Measurements from ENCODE around the gene ZNF615.
"Not testable (repeated sequence)": the region's sequence is repeated elsewhere in the genome, so short reads cannot be mapped to it uniquely, and the experiment has no call there.

ZNF615 gene

DNA sequence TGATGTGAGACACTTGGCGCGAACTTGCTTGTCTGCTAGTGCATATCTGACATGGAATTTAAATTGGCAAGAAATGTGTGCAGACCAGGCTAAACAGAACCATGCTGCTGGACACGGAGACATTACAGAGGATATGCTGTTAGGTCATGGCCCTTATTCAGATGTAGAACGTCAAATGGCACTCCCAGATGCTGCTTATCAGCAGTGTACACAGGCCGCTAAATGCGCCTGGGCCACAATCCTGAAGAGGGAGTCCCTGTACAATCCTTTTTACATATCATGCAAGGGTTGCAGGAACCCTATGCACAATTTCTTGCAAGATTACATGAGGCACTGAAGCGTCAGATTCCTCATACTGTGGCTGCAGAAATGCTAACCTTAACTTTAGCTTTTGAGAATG is 30.7 kb downstream of the ZNF615 start:
- TF ChIP-seq, protein P1, sequence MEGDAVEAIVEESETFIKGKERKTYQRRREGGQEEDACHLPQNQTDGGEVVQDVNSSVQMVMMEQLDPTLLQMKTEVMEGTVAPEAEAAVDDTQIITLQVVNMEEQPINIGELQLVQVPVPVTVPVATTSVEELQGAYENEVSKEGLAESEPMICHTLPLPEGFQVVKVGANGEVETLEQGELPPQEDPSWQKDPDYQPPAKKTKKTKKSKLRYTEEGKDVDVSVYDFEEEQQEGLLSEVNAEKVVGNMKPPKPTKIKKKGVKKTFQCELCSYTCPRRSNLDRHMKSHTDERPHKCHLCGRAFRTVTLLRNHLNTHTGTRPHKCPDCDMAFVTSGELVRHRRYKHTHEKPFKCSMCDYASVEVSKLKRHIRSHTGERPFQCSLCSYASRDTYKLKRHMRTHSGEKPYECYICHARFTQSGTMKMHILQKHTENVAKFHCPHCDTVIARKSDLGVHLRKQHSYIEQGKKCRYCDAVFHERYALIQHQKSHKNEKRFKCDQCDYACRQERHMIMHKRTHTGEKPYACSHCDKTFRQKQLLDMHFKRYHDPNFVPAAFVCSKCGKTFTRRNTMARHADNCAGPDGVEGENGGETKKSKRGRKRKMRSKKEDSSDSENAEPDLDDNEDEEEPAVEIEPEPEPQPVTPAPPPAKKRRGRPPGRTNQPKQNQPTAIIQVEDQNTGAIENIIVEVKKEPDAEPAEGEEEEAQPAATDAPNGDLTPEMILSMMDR (IDR thresholded peaks at IDR 0.05; ENCODE audit: low read depth, low read length, missing control alignments), result no peak
- no peak overlapping the region for H3K4me3 ChIP-seq (replicated peaks; ENCODE audit: low read depth, low read length)
- DNase-seq (ENCODE audit: extremely low read depth, low read depth), result no peak

DNA sequence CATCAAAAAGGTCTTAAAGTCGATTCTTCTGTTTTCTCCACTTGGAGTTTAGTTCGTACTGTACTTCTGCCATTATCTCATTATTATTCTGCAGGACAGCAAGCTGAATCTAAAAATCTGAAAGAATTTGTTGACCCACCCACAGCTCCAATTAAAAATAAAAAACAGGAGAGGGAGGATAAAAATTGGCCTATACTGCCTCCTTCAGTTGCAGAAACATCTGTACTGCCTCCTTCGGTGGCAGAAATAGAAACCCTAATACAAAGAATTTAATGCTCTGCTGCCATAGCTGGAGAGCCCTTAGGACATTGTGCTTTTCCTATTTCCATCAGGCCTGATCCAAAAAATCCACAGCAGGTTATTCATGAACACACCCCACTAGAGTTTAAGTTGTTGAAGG is 31.2 kb downstream of the ZNF615 start:
- no peak for DNase-seq (ENCODE audit: extremely low read depth, low read depth)
- TF ChIP-seq, protein P1 (IDR thresholded peaks at IDR 0.05; ENCODE audit: low read depth, low read length, missing control alignments), result no peak
- H3K4me3 ChIP-seq (replicated peaks; ENCODE audit: low read depth, low read length), result no peak overlapping the region

DNA sequence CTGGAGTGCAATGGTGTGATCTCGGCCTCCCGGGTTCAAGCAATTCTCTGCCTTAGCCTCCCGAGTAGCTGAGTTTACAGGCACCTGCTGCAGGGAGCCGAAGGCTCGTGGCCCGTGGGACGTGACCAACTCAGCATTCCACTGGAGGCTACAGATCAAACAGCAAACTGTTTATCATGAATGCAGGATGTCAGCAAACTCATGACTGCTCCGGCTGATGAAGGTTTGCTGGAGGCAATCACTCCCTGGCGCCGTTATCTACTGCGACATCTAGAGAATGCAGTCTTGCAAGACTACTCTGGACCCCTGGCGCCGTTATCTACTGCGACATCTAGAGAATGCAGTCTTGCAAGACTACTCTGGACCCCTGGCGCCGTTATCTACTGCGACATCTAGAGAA is 32.2 kb downstream of the ZNF615 start:
- not testable (repeated sequence) for DNase-seq (ENCODE audit: extremely low read depth, low read depth); H3K4me3 ChIP-seq (replicated peaks; ENCODE audit: low read depth, low read length)

DNA sequence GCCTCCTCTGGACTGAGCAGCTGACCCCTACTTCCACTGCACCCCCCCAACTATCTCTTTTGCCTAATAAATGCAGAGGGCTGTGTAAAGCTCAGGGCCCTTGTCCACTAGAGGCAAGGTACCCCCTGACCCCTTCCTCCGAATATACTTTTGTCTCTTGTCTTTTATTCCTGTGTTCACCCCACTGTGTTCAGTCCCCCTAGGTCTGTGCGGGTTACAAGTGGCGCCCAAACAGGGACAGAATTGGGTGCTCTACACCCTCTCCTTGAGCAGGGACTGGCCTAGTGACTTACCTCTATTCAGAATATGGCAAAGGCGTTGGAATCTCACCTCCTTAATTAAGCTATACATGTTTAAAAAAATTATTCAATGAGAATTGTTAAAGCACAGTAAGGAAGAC is 36.4 kb downstream of the ZNF615 start:
- H3K4me3 ChIP-seq (replicated peaks; ENCODE audit: low read depth, low read length), result no peak overlapping the region
- DNase-seq (ENCODE audit: extremely low read depth, low read depth), result no peak
- TF ChIP-seq, protein P1 (IDR thresholded peaks at IDR 0.05; ENCODE audit: low read depth, low read length, missing control alignments), result no peak

DNA sequence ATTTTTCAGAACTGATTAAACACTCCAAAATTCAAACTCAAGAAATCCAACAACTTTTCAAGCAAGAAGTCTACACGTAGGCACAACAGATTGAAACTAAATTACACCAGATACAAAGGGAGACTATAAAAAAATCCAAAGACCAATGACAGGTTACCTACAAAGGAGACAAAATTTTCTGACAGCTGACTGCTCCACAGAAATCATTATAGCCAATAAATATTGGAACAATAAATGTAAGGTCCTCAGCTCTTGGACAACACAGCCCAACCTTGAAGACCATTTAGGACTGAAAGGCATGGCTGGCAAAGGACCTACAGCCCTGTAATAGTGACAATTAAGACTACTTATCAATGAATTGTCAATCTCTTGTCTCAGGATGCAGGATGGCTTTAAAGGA is 37.3 kb downstream of the ZNF615 start:
- TF ChIP-seq, protein P1 (IDR thresholded peaks at IDR 0.05; ENCODE audit: low read depth, low read length, missing control alignments), result no peak
- H3K4me3 ChIP-seq (replicated peaks; ENCODE audit: low read depth, low read length), result no peak overlapping the region
- no peak for DNase-seq (ENCODE audit: extremely low read depth, low read depth)

DNA sequence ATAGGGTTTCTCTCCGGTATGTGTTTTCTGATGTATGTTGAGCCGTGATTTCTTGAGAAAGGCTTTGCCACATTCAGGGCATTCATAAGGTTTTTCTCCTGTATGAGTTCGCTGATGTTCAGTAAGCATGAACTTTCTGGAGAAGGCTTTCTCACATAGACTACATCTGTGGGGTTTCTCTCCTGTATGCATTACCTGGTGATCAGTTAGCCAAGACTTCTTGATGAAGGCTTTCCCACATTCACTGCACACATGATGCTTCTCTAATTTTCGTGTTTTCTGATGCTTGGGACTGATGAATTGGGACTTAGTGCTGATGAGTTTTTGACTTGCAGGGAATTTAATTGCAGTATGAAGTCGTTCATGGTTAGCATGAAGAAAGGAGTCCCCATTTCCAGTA is 42.4 kb downstream of the ZNF615 start:
- TF ChIP-seq, protein P1 (IDR thresholded peaks at IDR 0.05; ENCODE audit: low read depth, low read length, missing control alignments), result no peak
- no peak for DNase-seq (ENCODE audit: extremely low read depth, low read depth)
- H3K4me3 ChIP-seq (replicated peaks; ENCODE audit: low read depth, low read length), result no peak overlapping the region

DNA sequence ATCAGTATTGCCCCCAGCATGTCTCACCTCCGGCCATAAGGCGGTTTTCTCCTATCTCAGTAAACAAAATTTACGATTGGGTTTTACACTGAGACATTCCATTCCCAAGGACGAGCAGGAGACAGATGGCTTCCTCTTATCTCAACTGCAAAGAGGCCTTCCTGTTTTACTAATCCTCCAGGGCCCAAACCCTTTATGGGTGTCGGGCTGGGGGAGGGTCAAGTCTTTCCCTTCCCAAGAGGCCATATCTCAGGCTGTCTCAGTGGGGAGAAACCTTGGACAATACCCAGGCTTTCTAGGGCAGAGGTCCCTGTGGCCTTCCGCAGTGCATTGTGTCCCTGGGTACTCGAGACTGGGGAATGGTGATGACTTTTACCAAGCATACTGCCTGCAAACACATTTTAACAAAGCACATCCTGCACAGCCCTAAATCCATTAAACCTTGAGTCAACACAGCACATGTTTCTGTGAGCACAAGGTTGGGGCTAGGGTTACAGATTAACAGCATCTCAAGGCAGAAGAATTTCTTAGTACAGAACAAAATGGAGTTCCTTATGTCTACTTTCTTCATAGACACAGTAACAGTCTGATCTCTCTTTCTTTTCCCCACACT is 47.3 kb downstream of the ZNF615 start:
- not testable (repeated sequence) for DNase-seq (ENCODE audit: extremely low read depth, low read depth)

DNA sequence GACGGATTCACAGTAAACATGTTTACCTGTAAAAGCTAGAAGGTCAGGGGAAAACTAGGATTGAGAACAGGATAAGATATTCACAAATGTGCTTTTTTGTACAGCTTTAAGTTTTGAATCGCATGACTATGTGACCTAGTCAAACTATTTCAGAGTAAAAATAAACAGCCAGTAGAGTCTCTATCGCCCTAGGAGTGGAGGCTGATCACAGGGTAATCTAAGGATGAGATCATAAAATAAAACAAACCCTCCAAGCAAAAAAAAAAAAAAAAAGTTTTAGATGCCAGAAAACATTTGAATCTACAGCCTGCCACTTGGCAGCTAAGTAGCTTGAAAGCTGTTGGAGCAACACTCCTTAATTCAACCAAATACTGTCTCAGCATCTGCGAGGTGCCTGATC is 48.2 kb downstream of the ZNF615 start:
- TF ChIP-seq, protein P1 (IDR thresholded peaks at IDR 0.05; ENCODE audit: low read depth, low read length, missing control alignments), result no peak
- no peak for DNase-seq (ENCODE audit: extremely low read depth, low read depth)
- H3K4me3 ChIP-seq (replicated peaks; ENCODE audit: low read depth, low read length), result no peak overlapping the region

More for the DNA sequence above, 47.3 kb downstream of the ZNF615 start:
- H3K4me3 ChIP-seq (replicated peaks; ENCODE audit: low read depth, low read length), result not testable (repeated sequence)

DNA sequence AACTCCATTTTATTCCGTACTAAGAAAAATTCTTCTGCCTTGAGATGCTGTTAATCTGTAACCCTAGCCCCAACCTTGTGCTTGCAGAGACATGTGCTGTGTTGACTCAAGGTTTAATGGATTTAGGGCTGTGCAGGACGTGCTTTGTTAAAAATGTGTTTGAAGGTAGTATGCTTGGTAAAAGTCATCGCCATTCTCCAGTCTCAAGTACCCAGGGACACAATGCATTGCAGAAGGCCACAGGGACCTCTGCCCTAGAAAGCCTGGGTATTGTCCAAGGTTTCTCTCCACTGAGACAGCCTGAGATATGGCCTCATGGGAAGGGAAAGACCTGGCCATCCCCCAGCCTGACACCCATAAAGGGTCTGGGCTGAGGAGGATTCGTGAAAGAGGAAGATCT is 50.2 kb downstream of the ZNF615 start:
- DNase-seq (ENCODE audit: extremely low read depth, low read depth); H3K4me3 ChIP-seq (replicated peaks; ENCODE audit: low read depth, low read length): not testable (repeated sequence)

All from HFF-Myc (cell line).